Activated CD8-positive, alpha-beta memory T cell treated with anti-CD3 and anti-CD28 coated beads, Interleukin-2, amount 50 U/mL, for 1 hour (primary cell): ENCODE data around the gene SRD5A3.

Experiments
- DNase-seq: peaks from one replicate; pipeline ENCODE4 v3.0.0-alpha.2; 2020; ENCODE audit errors: extremely low read depth

Gene SRD5A3

DNA sequence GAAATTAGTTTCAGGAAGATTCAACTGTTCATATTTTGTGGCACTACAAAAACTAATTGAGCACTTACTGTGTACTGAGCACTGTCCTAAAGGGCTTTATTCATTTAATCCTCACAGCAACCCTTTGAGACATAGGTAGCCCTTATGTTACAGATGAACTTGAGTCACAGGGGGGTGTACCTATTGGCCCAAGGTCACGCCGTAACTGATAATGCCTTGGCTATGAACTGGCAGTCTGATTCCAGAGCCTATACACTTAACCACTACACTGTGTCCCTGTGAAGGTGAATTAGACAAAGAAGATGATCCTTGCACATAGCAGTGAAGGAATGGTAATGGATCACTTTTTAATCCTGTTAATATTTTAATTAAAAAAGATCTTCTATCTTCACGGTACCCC lies 61.7 kb downstream of the SRD5A3 start:
- DNase-seq = no peak

DNA sequence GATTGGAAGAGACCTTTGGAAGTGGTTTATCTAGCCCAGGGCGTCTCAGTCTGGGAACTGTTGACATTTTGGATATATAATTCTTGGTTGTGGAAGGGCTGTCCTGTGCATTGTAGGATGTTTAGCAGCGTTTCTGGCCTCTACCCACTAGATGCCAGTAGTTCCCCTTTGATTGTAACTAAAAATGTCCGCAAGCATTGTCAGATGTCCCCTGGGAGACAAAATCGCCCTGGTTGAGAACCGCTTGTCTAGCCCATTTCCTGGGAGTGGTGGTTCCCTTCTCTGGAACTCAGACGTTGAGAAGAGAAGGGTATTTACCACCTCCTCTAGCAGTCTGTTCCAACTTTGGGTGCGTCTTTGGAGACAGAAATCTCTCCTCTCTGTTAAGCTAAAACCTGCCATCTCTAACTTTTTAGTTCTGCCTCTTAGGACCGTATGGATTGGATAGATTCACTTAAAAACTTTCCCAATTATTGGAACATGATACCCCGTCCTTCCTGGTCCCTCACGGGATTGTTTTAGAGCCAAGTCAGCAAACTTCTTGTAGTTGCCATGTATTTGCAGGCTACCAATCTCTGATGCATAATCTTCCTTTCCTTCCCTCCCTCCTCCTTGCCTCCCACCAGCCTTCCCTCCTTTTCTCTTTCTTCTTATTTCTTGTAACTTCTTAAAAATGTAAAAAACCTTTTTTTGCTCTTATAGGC lies 63.6 kb downstream of the SRD5A3 start:
- DNase-seq = no peak

DNA sequence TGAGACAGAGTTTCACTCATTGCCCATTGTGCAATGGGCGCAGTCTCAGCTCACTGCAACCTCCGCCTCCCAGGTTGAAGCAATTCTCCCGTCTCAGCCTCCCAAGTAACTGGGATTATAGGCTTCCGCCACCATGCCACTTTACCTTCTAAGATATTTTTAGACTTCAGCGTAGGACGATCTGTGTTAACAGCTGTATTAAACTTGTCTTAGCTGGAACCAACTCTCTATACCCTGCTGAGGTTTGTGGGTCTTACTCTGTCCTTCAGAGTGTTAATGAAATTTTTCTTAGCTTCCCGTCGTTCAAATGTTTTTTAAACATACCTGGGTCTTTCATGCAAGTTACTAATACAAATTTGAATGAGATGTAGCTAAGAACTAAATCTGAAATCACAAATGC lies 64.4 kb downstream of the SRD5A3 start:
- DNase-seq = no peak

DNA sequence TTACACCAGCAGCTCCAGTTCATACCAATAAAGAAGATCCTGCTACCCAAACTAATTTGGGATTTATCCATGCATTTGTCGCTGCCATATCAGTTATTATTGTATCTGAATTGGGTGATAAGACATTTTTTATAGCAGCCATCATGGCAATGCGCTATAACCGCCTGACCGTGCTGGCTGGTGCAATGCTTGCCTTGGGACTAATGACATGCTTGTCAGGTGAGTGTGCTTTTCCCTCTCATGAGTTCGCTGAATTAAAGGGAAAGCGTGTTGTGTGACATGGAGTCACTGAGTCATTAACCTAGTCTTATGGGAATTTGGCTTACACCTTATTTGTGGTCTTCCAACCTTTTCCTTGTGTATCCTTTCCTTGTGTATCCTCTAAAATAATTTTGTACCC lies 65.6 kb downstream of the SRD5A3 start:
- no peak for DNase-seq

DNA sequence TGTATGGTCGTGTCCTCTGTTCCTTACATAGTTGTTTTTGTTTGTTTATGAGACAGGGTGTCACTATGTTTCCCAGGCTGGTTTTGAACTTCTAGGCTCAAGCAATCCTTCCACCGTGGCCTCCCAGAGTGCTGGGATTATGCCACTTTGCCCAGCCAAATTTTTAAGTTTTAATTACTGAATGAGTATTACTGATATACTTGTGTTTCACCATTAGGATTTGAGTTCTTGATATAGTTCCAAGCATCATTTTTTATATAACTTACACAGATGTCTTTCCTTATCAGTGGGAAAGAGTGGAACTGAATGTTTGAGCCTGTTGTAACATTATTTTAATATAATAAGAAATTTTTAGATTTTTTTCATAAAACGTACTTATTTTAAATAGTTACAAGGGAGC lies 70.1 kb downstream of the SRD5A3 start:
- no peak for DNase-seq
